ENCODE results near the gene ZNF185.

ZNF185 gene

DNA sequence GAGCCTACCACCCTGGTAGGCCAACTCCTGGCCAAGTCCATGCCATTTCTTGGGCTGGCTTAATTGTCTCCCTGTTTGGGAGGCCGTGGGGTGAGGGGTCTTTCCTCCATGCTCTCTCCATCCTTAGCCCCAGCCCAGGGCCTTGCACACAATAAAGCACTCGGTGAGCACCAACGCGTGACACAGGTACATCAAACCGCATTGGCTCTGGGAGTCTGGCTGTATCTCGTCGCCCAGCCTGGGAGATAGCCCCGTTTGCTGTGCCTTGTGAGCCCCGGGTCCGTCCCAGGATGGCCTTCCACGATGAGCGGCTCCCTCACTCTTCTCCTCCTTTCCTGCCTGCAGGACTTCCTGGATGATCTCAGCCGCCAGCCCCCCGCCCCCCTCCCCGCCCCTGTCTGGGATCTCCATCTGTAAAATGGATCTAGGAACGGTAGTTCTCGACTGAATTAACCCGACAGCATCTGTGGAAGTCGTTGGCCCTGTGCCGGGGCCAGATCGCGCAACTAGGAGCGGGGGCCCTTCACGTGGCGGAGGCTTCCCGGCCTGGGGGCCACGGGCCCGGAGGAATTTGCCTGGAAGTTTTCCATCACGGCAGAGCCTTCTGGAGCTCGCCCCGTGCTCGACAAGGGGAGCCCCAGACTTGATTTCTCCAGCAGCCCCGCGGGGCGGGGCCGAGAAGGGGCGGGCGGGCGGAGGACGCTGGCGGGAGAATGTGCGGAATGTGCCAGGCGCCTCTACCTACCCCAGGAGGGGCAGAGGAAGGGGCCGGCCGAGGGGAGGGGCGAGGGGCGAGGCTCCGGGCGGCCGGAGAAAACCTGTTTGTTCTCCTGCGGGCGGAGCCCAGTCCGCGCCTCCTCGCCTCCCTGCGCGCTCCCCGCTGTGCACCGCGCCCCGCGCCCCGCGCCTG lies at the start of gene ZNF185:
Gene ZNF185, plus strand, starts transcription at position 846 of the 910 bp plus-strand sequence. CDS start 16,423 bp downstream, outside the sequence.
- no peak for DNase-seq

DNA sequence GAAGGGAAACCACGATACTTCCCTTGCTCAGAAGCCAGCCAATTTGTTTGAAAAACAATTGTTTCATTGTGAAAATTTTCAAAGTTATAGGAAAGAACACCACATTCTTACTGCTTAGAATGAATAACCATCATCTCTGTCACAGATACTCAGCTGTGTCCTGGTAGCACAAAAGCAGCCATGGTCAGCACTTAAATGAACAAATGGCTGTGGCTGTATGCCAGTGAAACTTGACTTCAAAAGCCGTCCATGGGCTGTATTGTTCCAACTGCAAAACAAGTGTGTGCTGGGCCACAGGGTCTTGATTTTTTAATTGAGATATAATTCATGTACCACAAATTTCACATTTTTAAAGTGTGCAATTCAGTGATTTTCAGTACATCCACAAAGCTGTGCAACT lies 47.4 kb upstream of the ZNF185 start:
- no peak for DNase-seq

DNA sequence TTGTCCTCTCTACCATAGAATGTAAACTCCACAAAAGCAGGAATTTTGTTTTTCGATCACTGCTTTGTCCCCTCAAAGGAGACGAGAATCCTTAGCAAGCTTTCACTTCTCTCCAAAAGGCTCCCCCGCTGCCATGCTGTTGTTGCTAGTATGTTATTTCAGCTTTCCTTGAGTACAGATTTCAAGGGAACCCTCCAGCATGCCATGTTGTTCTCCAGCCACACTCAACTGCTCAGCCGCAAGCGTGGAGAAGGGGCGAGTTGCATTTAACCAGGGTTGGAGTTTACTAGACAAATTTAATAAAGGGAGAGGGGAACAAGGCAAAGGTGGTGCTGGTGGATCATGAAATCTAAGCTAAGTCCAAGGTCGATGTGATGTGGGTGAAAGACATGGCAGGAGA lies 43.9 kb upstream of the ZNF185 start:
- no peak for DNase-seq

DNA sequence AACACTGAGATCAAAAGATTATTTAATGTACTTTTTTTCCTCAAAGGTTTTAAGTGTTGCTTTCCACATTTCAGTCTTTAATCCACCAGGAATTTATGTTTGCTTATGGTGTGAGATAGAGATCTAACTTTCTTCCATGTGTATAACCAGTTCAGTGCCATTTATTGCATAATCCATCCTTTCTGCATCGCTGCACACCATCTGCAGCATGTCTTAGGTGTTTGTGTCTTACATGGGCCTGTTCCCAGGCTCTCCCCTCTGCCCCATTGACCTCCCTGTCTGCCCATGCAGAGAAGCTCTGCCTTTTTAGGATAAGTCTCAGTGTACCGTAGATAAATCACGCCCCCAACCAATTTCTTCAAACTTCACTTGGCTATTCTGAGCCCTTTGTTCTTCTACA lies 36.8 kb upstream of the ZNF185 start:
- DNase-seq: no peak

DNA sequence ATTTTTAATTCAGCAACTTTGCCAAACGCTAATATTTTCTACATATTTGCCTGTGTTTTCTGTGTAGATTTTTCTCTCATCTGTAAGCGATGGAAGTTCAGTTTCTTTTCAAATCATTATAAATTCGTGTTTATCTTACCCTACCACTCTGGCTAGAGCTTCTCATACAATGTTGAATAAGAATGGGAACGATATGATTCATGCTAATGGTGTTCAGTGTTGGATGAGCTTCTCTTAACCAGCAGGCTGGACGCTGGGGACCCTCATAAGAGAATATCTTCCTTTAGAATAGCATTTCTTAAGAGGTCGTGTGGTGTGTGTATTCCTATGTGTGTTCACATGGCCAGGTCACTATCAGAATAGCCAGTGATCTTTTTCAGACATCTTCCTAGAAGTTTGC lies 36.0 kb upstream of the ZNF185 start:
- DNase-seq: no peak

DNA sequence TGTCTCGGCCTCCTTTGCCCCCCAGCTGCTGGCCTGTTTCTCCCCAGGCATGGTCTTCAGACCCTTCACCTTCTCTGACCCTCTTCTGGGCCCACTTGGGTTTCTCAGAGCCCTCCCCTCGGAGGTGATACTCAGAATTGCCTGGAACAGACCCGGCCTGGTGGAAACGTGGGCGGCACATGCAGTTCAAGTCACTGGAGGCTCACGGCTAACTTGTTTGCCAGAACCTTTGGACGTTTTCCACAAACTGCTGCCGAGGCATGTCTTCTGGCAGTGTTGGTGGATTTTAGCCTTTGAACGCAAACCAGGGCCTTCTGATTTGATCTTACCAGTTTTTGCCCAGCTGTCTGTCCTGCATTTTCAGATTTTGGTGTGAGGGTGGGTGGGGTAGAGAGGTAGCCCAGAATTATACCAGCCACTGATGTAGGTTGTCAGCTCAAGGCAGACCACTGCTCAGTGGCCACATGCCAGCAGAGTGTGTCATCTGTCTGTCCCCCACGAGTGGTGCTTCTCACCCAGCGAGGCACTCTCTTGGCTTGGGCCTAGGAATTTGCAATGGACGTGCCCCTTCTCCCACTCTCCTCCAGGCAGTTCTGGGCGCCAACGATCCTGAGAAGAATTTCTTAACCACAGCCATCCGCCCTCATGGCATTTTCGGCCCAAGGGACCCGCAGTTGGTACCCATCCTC lies 32.5 kb upstream of the ZNF185 start:
- no peak for DNase-seq

DNA sequence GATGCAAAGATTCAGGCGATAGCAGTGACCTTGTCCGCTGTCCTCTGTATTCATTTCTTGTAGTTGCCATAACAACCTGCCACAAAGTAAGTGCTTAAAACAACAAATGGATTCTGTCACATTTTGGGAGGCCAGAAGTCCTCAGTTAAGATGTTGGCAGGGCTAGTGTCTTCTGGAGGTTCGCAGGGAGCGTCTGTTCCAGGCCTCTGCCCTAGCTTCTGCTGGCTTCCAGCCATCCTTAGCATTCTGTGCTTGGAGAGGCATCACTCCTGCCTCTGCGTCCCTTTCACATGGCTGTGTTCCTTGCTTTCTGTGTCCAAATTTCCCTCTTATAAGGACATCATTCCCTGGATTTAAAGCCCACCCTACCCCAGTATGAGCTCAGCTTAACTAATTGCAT lies 31.5 kb upstream of the ZNF185 start:
- DNase-seq: no peak

DNA sequence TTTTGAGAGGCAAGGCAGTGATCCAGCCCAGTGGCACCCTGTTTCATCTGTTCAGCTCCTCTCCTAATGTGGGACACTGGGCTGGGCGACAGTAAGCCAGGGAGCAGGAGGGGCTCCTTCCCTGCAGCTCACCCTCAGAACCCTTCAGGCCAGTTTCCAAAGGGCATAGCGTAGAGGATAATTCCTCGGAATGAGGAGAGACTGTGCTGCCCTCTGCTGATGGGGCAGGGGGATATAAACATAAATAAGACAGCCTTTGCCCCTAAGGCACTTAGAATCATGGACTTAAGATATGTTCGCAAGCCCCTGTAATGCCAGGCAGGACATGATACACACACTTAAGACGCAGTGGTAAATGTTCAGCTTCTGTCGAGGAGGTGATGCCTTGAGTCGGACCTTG lies 27.9 kb upstream of the ZNF185 start:
- DNase-seq: no peak

DNA sequence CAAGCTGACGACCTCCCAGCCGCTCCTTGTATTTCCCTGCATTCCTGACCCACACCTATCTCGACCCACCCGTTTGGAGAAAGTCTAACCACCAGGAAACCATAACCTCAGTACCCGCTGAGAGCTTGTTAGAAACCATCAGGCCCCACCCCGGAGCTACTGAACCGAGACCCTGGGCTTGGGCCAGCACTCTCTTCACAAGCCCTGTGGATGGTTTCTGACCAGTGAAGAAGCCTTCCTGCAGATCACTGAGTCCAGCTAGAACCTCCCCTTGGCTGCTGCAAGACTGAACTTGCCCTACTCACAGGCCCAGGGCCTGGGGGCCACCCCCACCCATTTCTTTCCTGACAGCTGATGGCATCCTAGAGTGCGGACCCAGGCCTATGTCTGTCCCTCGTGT lies 26.6 kb upstream of the ZNF185 start:
- DNase-seq: no peak

DNA sequence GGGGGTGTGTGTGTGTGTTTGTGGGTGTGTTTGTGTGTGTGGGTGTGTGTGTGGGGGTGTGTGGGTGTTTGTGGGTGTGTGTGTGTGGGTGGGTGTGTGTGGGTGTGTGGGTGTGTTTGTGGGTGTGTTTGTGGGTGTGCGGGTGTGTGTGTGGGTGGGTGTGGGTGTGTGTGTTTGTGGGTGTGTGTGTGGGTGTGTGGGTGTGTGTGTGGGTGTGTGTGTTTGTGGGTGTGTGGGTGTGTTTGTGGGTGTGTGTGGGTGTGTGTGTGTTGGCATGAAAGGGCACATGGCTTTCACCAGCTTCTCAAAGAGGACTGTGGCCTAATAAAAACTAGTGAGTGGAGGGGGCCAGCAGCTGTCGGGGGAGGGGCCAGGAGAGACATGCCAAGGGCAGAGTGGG lies 25.3 kb upstream of the ZNF185 start:
- no peak for DNase-seq

DNA sequence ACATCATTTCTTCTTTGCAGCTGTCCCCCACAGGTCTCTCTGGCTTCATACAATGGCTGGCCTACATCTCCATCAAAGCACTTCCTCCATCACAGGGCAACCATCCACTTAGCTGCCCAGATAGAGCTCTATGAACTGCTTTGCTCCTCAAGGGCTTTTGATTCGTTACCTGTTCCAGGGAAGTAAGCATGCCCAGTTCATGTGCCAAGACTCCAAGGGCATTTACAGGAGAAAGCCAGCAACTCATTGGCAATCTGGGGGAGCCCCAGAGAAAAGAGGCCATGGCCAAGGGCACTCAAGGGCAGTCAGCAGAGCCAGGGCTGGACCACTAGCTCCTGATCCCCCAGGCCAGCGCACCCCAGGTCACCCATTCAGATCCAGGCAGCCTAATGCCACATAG lies 24.5 kb upstream of the ZNF185 start:
- DNase-seq: no peak

DNA sequence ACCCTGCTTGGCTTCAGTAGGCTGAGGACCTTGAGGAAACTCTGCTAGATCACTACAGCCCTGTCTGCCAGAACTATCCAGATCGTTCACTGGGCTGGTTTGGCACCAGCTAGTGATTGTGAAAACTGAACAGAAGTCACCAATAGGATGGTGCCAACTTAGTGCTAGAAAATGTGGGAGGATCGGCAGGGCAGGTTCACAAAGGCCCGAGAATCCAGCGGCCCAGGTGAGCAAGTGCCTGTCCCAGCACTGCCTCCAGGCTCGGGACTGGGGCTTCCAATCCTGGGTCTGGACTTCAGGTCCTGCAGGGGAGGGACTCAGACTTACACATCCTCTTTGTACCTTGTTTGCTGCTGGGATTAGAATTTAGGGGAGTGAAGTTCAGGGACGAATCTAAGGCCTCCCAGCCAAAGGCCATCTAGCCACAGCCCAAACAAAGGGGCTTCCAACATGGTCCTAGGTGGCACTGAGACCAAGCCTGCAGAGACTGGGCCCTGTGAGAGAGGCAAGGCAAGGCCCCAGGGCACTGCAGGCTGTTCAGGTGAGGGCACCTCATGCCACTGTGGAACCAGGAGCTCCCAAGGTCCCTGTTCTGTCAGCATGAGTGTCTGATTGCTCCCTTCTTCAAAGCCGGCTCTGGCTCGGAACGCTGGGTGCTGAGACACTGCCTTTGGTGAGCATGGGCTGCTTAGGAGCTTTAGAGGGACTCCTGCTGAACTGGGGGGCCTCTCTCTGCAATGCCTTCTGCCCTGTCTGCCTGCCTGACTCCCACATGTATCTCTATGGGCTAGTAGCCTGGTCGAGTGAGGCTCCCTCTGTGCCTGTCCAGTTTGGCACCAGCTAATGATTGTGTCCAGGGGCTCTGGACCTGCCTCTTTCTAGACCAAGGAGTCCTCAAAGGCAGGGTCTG lies 20.7 kb upstream of the ZNF185 start:
- DNase-seq: no peak

DNA sequence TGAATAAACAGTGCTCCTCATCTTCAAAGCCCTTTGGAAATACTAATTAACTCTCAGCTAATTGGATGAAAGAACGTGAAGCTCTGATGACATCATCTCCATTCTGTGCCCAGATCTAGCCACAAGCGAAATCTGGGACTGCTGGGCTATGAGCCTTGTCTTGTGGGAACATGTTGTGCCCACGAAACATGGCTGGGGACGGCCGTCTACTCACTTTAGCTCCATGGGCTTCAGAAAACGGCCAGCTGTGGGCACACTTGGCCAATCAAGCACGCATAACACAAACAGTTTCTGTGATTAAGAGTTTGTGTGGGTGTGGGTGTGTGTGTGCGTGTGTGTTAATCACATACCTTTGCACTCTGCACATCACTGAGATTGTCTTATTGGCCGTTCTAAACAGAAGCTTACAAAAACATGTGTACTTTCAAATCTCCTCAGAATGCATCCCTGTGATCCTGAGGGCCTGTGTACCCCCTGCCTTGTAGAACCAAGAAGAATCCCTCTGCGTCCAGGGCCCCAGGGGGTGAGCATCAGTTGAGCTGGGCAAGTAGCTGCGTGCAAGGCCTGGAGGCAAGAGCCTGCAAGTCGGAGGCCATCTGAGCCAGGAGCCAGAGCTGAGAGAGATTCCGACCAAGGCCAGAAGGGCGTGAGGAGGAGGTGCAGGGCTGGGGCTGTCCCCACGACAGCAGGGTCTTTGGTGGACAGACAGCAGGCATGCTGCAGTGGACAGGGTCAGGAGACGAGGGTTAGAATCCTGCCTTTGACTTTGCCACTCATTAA lies 18.7 kb upstream of the ZNF185 start:
- no peak for DNase-seq

DNA sequence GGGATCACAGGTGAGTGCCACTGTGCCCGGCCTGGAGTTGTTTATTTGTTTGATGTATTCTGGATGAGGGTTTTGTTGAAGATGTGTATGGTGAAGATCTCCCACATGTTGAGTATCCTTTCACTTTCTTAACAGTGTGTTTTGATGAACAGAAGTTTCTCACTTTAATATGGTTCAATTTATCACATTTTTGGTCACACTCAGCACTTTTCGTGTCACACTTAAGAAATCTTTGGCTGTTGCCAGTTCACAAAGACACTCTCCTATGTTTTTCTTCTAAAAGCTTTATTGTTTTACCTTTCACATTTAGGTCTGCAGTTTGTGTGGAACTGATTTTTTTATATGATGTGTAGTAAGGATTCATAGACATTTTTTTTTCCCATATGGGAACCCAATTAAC lies 16.6 kb upstream of the ZNF185 start:
- no peak for DNase-seq

DNA sequence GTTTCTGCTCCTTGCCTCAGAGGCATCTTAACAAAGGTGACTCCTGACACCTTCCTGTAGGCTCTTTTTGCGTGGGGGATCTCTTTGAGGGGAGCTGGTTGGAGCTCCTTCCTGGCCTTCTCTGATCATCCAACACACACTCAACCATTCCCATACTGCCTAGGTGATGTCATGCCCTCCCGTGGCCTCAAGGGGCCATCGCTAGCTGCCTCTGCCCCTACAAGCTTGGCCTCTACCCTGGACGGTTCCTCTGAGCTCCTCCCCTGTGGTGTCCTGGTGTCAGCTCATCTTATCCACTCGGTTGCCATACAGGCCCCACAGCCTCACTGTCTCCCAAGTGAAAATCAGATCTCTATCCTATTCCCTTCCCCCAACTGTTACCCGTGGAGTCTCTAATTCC lies 13.7 kb upstream of the ZNF185 start:
- DNase-seq: no peak

DNA sequence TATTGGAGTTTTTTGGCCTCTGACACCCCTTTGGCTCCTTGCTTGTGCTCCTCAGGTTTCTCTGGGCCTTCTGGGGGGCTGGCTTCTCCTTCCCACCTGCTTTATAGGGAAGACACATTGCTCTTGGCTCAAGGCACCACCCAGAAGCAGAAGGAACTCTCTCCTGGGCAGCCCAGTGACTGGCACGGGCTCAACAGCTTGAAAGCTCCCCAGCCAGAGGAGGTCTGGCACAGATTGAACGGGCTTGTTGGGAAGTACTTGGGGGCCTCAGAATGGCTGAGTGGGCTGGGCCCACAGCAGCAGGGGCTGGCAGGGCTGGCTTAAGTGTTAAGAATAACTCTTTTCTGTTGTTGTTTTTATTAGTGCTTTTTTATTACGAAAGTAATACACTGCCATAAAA lies 11.2 kb upstream of the ZNF185 start:
- no peak for DNase-seq

DNA sequence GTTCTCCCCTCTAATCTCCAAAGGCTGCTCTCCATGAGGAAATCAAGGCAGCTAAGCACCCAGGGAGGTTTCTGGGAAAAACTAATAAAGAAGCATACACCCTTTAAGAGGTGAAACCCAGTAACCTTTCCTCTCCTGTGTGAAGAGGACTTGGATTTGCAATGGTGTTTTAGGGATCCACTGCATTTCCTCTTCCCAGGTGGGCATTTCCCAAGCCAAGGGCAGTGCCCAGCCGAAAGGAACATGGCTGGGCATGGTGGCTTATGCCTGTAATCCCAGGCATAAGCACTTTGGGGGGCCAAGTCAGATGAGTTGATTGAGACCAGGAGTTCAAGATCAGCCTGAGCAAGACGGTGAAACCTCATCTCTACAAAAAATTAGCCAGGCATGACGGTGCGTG lies 5.4 kb upstream of the ZNF185 start:
- no peak for DNase-seq

DNA sequence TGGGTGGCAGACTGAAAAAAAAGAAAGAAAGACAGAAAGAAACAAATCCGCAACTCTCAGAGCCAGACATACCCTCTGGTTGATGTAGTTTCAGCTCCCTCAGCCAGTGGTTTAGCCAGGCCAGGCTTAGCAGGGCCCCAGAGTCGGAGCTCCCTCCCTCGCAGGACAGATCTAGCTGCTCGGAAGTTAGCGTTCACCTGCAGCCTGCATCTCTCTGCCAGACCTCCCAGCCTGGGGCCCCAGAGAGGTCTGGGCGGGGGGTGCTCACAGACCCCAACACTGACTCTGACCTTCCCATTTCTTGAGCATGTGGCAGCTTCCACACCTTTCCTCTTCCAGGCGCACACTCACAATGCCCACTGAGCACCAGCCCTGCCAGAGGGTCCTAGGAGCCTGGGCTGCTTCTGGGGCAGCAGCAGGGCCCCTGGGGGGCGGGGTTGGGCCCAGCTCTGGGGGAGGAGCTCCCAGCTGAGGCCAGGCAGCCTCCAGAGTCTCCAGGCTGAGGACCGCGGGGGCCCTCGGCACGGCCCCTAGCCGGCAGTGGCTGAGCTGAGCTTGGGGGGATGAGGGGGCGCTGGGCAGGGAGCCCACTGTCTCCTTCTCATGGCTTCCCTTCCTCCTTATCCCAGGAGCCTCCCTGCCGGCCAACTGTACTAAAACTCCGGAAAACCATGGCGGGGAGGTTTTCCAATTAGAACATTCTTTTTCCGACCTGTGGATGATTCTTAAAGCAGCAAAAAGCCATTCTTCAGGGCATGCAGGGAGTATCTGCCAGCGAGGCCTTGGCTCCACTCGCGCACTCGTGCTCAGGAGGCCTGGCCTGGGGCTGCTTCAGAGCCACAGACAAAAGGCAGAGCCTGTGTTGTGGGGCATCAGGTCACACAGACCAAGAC lies 4.6 kb upstream of the ZNF185 start:
- DNase-seq: no peak

DNA sequence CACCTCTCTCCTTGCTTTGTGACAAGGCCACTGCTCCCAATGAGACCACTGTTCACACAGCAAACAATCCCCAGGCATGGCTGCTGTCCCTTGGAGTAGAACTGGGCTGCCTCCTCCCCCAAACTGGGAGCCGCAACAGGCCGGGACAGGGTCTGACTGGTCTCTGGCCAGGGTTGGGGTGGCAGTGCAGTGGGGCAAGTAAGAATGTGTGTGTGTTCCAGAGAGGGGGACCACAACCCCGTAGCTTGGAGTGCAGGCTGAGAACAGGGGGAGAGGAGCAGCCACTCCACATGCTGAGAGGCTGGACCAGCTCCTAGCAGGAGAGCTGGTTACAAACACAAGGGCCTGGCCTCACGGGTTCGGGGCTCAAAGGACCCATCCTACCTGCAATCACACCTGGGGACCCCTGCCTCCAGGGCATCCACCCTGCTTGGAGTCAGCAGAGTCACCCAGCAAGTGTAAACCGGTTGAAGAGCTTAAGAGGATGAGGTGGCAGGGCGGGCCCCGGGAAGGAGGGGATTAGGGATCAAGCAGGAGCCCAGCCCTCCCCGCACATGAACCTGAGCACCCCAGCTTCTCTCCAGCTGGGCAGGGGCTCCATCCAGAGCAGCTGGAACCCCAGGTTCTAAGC lies 3.8 kb upstream of the ZNF185 start:
- no peak for DNase-seq

DNA sequence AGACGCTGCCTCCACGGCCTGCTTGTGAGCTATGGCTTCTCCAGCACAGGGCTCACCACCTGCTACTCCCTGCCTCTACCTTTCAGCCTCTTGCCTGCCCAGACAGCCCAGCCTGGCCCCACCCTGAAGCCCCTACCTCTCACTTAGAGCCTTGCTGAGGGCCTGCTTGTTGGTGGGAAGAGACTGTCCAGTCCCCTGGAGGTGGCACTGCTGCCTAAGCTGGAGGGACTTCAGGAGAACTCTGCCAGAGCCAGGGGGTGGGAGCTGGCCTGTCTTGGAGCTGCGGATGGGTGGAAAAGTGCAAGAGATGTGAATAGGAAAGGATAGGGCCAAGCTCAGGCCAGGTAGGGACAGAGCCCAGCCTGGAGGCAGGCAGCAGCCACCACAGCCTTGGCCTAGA lies 2.7 kb upstream of the ZNF185 start:
- no peak for DNase-seq
